SH-SY5Y (cell line): ENCODE measurements around the gene SEMA3F.

Experiments
- GATA2 ChIP-seq: IDR thresholded peaks from 2 replicates; pipeline ENCODE4 v1.6.1; 2011; ENCODE audit warnings: mild to moderate bottlenecking, low read depth, low read length
- GATA3 ChIP-seq: IDR thresholded peaks from 2 replicates; pipeline ENCODE4 v1.6.1; 2011; ENCODE audit warnings: low read depth, mild to moderate bottlenecking, low read length, moderate library complexity

Gene SEMA3F

GRCh38 chr3:50167069-50167840 is 12.1 kb downstream of the SEMA3F start:
- no peak for TF ChIP-seq GATA2
- TF ChIP-seq GATA3: no peak

DNA sequence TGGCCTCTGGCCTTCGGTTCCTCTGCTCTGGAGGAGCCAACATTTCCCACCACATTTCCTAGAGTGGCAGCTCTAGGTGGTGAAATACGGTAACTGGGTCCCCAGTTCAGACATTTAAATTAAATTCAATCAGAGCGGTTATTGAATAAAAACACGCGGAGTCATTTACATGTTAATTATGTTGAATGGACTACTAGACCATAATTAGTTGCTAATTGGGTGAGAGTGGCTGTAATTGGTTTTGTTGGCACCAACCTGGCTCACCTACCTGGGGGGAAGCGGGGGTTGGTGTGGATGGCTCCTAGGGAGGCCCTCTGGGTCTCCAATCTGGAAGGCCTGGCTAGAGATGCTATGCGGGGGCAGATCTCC is 12.7 kb downstream of the SEMA3F start:
- no peak for TF ChIP-seq GATA2
- no peak for TF ChIP-seq GATA3

GRCh38 chr3:50168388-50168787 is 13.3 kb downstream of the SEMA3F start:
- TF ChIP-seq GATA3: no peak
- TF ChIP-seq GATA2: no peak

GRCh38 chr3:50168791-50169190 is 13.7 kb downstream of the SEMA3F start:
- TF ChIP-seq GATA2 (no peak), GATA3 (no peak)

GRCh38 chr3:50169232-50169832 is 14.2 kb downstream of the SEMA3F start:
- TF ChIP-seq GATA3 (no peak), GATA2 (no peak)

DNA sequence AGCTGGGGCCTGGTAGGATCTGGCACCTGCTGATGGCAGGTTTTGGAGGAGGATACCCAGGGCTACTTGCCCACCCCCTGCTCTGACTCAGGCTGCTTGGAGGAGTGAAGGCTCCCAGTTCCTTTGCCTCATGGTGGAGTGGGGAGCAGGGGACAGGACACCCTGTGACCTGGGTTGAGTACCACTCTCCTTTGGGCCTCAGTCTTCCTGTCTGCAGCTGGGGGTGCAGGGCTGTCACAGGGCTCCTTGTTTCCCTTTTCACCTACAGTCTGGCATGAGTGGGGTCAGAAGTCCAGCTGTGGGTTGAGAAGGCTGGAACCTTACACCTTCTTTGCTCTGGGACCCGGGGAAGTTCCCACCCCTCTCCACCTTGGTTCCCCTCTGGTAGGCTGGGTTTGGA is 14.7 kb downstream of the SEMA3F start:
- no peak for TF ChIP-seq GATA2
- no peak for TF ChIP-seq GATA3

GRCh38 chr3:50170689-50171088 is 15.6 kb downstream of the SEMA3F start:
- TF ChIP-seq GATA3: no peak
- no peak for TF ChIP-seq GATA2

DNA sequence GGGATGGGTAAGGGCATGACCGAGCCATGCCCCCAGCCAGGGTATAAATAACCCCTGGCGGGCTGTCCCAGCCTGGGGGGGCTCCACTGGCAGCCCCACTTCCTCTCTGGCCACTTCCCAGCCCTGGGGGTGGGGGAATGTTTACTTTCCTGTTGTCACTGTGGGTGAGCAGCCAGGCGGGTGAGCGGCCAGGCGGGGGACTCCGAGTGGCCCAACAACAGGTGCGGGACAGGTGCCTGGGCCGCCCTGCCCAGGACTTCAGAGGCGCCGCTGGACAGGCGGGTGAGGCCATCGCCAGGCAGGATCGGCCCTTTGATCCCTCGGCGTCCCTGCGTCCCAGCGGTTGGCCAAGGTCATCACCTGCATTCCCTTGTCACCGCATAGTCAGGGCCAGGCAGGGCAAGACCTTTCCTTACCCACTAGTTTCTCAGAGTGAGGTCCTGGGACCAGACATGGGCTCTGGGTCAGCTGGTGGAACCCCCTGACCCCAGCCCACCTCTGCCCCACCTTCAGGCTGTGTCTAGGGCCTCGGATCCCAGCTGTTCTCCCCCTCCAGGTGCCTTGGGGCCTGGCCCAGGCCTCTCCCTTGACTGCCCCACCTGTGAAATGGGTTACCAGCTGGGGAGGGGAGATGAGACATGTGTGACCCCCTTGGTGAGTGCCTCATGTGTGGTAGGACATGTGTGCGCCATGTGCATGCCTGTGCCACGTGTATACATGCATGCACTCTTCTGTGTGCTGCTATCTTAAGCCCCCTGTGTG is 16.6 kb downstream of the SEMA3F start:
- no peak for TF ChIP-seq GATA3
- TF ChIP-seq GATA2: no peak

DNA sequence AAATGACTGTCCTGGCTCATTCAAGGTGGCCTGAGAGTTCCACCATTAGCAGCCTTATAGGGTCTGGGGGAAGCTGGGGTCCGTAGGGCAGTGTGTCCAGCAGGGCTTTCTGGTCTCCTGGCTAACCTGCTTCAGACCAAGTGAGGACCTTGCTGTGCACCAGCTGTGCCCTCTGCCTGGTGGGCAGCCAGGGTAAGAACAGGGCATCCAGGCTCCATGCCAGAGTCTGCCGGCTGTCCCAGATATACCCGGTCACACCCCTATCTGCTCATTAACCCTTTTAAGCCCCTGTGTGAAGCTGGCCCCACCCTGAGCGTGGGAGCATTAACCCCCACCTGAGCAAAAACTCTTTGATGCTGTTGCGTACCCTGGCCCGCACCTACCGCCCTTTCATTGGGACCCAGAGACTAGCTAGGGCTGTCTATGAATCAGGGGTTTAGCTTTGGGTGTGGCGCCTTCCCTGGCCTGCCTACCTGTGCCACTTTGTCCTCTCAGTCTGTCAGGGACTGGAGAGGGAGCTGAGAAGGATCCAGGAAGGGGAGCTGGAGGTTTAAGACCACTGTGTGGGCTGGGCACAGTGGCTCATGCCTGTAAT is 17.6 kb downstream of the SEMA3F start:
- TF ChIP-seq GATA3: no peak
- TF ChIP-seq GATA2: no peak

GRCh38 chr3:50173685-50174516 is 18.8 kb downstream of the SEMA3F start:
- no peak for TF ChIP-seq GATA2
- TF ChIP-seq GATA3: no peak

DNA sequence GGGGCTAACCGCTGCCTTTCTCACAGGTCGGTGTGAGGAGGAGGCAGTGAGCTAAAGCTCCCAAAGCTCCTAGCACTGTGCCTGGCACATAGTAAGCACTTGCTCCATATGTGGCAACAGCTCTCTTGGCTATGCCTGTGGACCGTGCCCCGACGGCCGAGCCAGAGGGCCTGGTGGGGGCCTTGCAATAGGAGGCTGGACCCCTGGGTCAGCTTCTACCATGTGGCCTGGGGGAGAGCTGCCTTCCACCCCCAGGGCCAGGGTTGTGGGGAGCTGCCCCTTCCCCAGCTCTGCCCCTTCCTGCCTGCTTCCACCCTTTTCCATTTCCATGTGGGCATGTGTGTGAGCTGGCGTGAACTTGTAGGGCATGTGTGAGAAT is 19.4 kb downstream of the SEMA3F start:
- TF ChIP-seq GATA2 (no peak), GATA3 (no peak)

- no peak for TF ChIP-seq GATA2
- TF ChIP-seq GATA3: no peak
Measured at GRCh38 chr3:50174947-50175524, 19.9 kb downstream of the SEMA3F start.

DNA sequence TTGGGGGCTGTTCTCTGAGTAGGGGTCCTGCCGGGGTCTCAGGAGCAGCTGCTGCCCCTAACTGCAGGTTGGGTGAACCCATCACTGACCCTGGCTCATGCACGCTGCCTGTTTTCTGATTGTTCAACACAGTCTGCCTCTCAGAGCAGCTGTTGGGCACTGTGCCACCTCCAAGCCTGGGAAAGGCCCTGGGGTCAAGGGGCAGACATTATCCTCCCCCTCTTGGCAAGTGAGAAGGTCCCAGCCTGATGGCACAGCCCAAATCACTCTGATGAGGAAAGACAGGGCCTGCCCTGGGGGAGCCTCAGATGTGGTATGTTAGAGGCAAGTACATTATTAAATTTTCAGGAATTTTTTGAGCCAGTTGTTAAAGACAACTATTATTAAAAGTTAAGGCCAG is 22.2 kb downstream of the SEMA3F start:
- TF ChIP-seq GATA2 (no peak), GATA3 (no peak)
